Mammary epithelial cell (primary cell): ENCODE measurements around the gene ACOX3.

Source experiments
- CTCF ChIP-seq, 2 donors: IDR thresholded peaks in 1 of 2; conservative IDR thresholded peaks in 1 of 2; 2 replicates each; pipeline ENCODE4 v1.5.1; 2011 to 2012; ENCODE audit warnings: inconsistent platforms in 2 of 2, low read length in 2 of 2, mild to moderate bottlenecking in 2 of 2, control low read depth in 1 of 2, low read depth in 1 of 2; ENCODE audit not compliant: insufficient read depth in 1 of 2; ENCODE audit errors: extremely low read depth in 1 of 2
- EZH2 ChIP-seq: IDR thresholded peaks from 2 replicates; pipeline ENCODE4 v1.6.1; 2012; ENCODE audit warnings: low read length, inconsistent platforms, borderline replicate concordance

DNA sequence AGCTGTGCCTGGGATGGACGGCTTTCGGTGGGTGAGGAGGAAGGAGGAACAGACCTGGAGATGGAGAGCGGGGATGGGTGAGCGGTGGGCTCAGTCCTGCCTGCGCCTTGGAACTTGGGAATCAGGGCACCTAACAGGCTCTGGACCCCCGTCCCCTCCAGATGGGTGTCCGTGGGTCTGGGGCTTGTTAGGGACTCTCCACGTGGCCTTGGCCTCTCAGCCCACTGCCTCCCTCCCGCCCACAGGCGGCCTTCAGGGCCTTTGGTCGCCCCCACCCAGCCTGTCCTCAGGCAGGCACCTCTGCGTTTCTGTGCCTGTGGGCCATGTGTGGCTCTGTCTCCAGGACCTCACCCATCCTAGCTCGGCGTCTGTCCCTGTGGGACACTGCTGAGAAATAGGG is 29.0 kb upstream of the ACOX3 start:
- TF ChIP-seq CTCF (conservative IDR thresholded peaks at IDR 0.05 in 1 of 2, IDR thresholded peaks at IDR 0.05 in 1 of 2; ENCODE audit: extremely low read depth in 1 of 2, insufficient read depth in 1 of 2, low read depth in 1 of 2, low read length in 2 of 2), result no peak
- no peak for TF ChIP-seq EZH2
